Caco-2 (cell line): Measurements from ENCODE around the gene BRD9. TPM values are rescaled to one million over a fixed set of nuclear protein-coding genes. Genes with fewer than 3 reads are reported as not detected.

Experiments used
- BruUV-seq: library from RNA; stranded (reverse); fragments of 400-500 nt; replicated peaks from 2 replicates; lab custom pipeline; 2021; lab: Mats Ljungman, UMichigan
- CTCF ChIA-PET: fragments of 300-600 bp; sonication (Branson Sonifier 250); formaldehyde crosslinking; loops from one replicate; lab custom pipeline; 2022; ENCODE audit warnings: antibody characterized with exemption; lab: Charles Lee
- POLR2A ChIA-PET: fragments of 300-600 bp; sonication (Branson Sonifier 250); formaldehyde crosslinking; loops from one replicate; lab custom pipeline; 2022; ENCODE audit warnings: antibody characterized with exemption; lab: Charles Lee
- DNase-seq, 2 experiments: peaks; one replicate each; pipeline versions ENCODE4 v3.0.0 to v3.0.0-alpha.2; 2020 to 2022
- H3K27me3 ChIP-seq: replicated peaks from 2 replicates; pipeline ENCODE4 v1.6.0; 2011; ENCODE audit warnings: low read length; ENCODE audit not compliant: control insufficient read depth, insufficient read depth
- H3K36me3 ChIP-seq: 2 replicates; pipeline ENCODE4 v1.5.1; 2011; ENCODE audit warnings: low read length; ENCODE audit not compliant: control insufficient read depth, insufficient read depth
- H3K4me1 ChIP-seq: fragments of 250-450 bp; sonication (Bioruptor Pico); 2 replicates; pipeline ENCODE4 v1.5.1; 2020; ENCODE audit warnings: mild to moderate bottlenecking
- H3K4me3 ChIP-seq: 2 replicates; pipeline ENCODE4 v1.5.1; 2011; ENCODE audit warnings: low read depth, mild to moderate bottlenecking, control low read depth, low read length
- H3K9me3 ChIP-seq: fragments of 250-450 bp; sonication (Bioruptor Pico); 2 replicates; pipeline ENCODE4 v1.5.1; 2020; ENCODE audit warnings: mild to moderate bottlenecking, moderate library complexity
- H3K27ac Mint-ChIP-seq: one replicate; pipeline ENCODE4 v1.8.0; 2022; ENCODE audit warnings: mixed read lengths; ENCODE audit not compliant: unreplicated experiment
- H3K27me3 Mint-ChIP-seq: one replicate; pipeline ENCODE4 v1.8.0; 2022; ENCODE audit warnings: mixed read lengths; ENCODE audit not compliant: insufficient read depth, unreplicated experiment
- H3K36me3 Mint-ChIP-seq: one replicate; pipeline ENCODE4 v1.8.0; 2022; ENCODE audit warnings: mild to moderate bottlenecking, mixed read lengths; ENCODE audit not compliant: insufficient read depth, unreplicated experiment
- H3K4me1 Mint-ChIP-seq: one replicate; pipeline ENCODE4 v1.8.0; 2022; ENCODE audit warnings: low read depth, mixed read lengths; ENCODE audit not compliant: unreplicated experiment
- H3K4me3 Mint-ChIP-seq: one replicate; pipeline ENCODE4 v1.8.0; 2022; ENCODE audit warnings: mild to moderate bottlenecking, moderate library complexity, mixed read lengths; ENCODE audit not compliant: unreplicated experiment
- H3K9me3 Mint-ChIP-seq: one replicate; pipeline ENCODE4 v1.8.0; 2022; ENCODE audit warnings: mixed read lengths; ENCODE audit not compliant: unreplicated experiment
- CTCF ChIP-seq, 2 experiments: fragments of 200-600 bp in 1 of 2; IDR thresholded peaks; 1 replicate in 1 of 2; 2 replicates in 1 of 2; pipeline versions ENCODE4 v1.5.1 to v1.8.0; 2011 to 2022; ENCODE audit warnings: antibody characterized with exemption in 1 of 2, control low read depth in 1 of 2, inconsistent platforms in 1 of 2, low read depth in 1 of 2, low read length in 1 of 2, mild to moderate bottlenecking in 1 of 2, moderate library complexity in 1 of 2; ENCODE audit not compliant: insufficient read depth in 1 of 2, severe bottlenecking in 1 of 2, unreplicated experiment in 1 of 2
- intact Hi-C: fragments of 100-400 bp; cut with micrococcal nuclease; formaldehyde crosslinking; loops from one replicate; pipeline ENCODE4 v1.10.0; 2022; ENCODE audit not compliant: unreplicated experiment
- total RNA-seq: library from RNA; stranded (reverse); gene quantifications from 2 replicates; pipeline ENCODE4 v1.2.3, GENCODE V29; 2022

Gene BRD9
- total RNA-seq, 1 experiment from 2014 or later = 77.5 TPM

- Histone ChIP-seq H3K9me3 (no peaks in the 10 kb centered on the region), H3K4me3 (no peak overlapping the region), H3K4me1 (peaks cover 18% of the 10 kb centered on the region; the same call in 1 of the 2 replicates), H3K27me3 (no peaks in the 10 kb centered on the region), H3K36me3 (peaks cover 6% of the 10 kb centered on the region)
- no peaks in the 10 kb centered on the region for H3K9me3 Mint-ChIP-seq
- no TSS peak for BruUV-seq
- POLR2A ChIA-PET = no interaction called here
- H3K4me1 Mint-ChIP-seq = no peaks in the 10 kb centered on the region
- CTCF ChIA-PET = interaction anchor here (0.7 kb wide), 1 partner anchor 341 kb away, joined by 3 read pairs; no protein-coding TSS in a partner anchor
- H3K27me3 Mint-ChIP-seq = no peaks in the 10 kb centered on the region
- no peak for TF ChIP-seq CTCF (IDR thresholded peaks at IDR 0.05; ENCODE audit: insufficient read depth in 1 of 2, low read depth in 1 of 2, low read length in 1 of 2, severe bottlenecking in 1 of 2, unreplicated experiment in 1 of 2)
- peaks cover 70% of the 10 kb centered on the region for H3K36me3 Mint-ChIP-seq
- intact Hi-C loops = no loop called here
- DNase-seq = no peak
- H3K4me3 Mint-ChIP-seq = no peak overlapping the region
- no peak overlapping the region for H3K27ac Mint-ChIP-seq
Measured at GRCh38 chr5:863244-863805, 29.3 kb downstream of the BRD9 start.

GRCh38 chr5:862367-863243 lies 30.0 kb downstream of the BRD9 start:
- Histone ChIP-seq H3K36me3 (peaks cover 6% of the 10 kb centered on the region), H3K9me3 (no peaks in the 10 kb centered on the region), H3K4me1 (peaks cover 14% of the 10 kb centered on the region; the same call in 1 of the 2 replicates), H3K4me3 (no peak overlapping the region), H3K27me3 (no peaks in the 10 kb centered on the region)
- CTCF ChIA-PET = no interaction called here
- POLR2A ChIA-PET = no interaction called here
- Mint-ChIP-seq H3K4me1 (no peaks in the 10 kb centered on the region), H3K27me3 (no peaks in the 10 kb centered on the region), H3K9me3 (no peaks in the 10 kb centered on the region), H3K36me3 (peaks cover 67% of the 10 kb centered on the region), H3K4me3 (no peak overlapping the region), H3K27ac (no peak overlapping the region)
- no TSS peak for BruUV-seq
- no peak for TF ChIP-seq CTCF (IDR thresholded peaks at IDR 0.05; ENCODE audit: insufficient read depth in 1 of 2, low read depth in 1 of 2, low read length in 1 of 2, severe bottlenecking in 1 of 2, unreplicated experiment in 1 of 2)
- DNase-seq = no peak
- intact Hi-C loops = no loop called here

- Mint-ChIP-seq H3K27me3 (no peaks in the 10 kb centered on the region), H3K27ac (no peak overlapping the region), H3K4me1 (no peaks in the 10 kb centered on the region), H3K36me3 (peaks cover 62% of the 10 kb centered on the region), H3K4me3 (no peak overlapping the region), H3K9me3 (no peaks in the 10 kb centered on the region)
- Histone ChIP-seq H3K4me1 (0 out of 2 replicates have a peak, but pooled peaks cover 9% of the 10 kb centered on the region), H3K4me3 (no peak overlapping the region), H3K36me3 (peaks cover 6% of the 10 kb centered on the region), H3K27me3 (no peaks in the 10 kb centered on the region), H3K9me3 (no peaks in the 10 kb centered on the region)
- no TSS peak for BruUV-seq
- ChIA-PET POLR2A (no interaction called here), CTCF (no interaction called here)
- TF ChIP-seq CTCF (IDR thresholded peaks at IDR 0.05; ENCODE audit: insufficient read depth in 1 of 2, low read depth in 1 of 2, low read length in 1 of 2, severe bottlenecking in 1 of 2, unreplicated experiment in 1 of 2) = no peak
- intact Hi-C loops = no loop called here
- no peak for DNase-seq
Measured at GRCh38 chr5:861442-862366, 30.9 kb downstream of the BRD9 start.
